Stimulated activated CD8-positive, alpha-beta memory T cell treated with anti-CD3 and anti-CD28 coated beads, Interleukin-4, amount 100 ng/mL, for 1 hour (primary cell): Measurements from ENCODE around the gene NDUFA11.
"Not testable (repeated sequence)": the region's sequence is repeated elsewhere in the genome, so short reads cannot be mapped to it uniquely, and the experiment has no call there.

ENCODE experiments used
- DNase-seq, 2 donors: peaks; one replicate each; pipeline ENCODE4 v3.0.0-alpha.2; 2020; ENCODE audit warnings: low read depth in 2 of 2, low spot score in 1 of 2

Gene NDUFA11

DNA sequence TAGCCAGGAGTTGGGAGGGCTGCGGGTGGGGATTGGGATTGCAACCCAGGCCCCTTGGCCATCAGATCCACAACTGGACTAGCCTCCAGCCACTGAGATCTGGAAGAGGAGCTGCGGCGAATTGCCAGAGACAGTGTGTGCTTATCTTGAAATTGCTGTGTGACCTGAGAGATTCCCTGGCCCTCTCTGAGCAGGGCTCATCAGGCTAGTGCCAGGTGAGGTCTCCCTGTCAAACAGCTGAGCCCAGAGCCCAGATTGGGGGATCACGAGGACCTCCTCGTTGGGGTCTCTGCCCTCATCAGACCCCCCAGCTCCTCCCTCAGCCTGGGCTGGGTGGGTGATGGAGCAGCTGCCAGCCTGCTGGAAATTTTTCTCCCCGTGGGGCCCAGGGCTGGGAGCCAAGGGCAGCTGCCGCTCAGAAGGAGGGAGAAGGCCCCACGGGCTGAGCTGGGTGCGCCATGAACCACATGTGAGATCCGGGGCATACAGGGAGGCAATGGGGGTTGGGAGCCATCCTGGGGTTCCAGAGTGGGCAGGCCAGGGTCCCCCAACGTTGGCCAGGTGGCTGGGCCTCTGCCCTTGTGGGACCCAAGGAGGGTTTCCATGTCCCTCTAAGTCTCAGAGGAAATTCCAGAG is 40.4 kb downstream of the NDUFA11 start:
- no peak for DNase-seq

DNA sequence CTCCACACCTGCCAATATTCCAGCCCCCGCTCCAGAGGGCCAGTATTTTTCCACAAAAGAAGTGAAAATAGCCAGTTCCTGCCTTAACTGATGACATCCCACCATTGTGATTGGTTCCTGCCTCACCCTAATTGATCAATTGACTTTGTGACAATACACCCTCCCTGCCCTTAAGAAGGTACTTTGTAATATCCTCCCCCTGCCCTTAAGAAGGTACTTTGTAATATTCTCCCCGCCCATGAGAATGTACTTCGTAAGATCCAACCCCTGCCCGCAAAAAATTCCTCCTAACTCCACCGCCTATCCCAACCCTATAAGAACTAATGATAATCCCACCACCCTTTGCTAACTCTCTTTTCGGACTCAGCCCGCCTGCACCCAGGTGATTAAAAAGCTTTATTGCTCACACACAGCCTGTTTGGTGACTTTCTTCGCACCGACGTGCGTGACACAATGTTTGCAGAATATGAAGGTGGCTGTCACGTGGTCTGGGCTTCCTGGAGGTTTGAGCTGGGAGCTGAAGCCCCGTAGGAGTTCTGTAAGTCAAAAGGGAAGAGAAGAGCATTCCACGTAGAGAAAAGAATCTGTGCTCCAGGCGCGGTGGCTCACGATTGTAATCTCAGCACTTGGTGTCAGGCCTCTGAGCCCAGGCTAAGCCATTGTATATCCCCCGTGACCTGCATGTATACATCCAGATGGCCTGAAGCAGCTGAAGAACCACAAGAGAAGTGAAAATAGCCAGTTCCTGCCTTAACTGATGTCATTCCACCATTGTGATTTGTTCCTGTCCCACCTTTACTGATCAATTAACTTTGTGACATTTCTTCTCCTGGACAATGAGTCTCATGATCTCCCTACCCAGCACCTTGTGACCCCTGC is 46.1 kb downstream of the NDUFA11 start:
- no peak for DNase-seq

DNA sequence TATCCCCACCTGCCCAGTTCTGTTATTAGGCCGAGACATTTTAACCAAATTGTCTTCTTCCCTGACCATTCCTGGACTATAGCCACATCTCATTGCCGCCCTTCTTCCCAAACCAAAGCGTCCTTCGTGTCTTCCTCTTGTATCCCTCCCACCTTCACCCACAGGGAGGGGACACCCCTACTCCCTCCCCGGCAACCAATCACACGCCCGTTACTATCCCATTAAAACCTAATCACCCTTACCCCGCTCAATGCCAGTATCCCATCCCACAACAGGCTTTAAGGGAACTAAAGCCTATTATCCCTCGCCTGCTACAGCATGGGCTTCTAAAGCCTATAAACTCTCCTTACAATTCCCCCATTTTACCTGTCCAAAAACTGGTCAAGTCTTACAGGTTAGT is 48.4 kb downstream of the NDUFA11 start:
- not testable (repeated sequence) for DNase-seq

DNA sequence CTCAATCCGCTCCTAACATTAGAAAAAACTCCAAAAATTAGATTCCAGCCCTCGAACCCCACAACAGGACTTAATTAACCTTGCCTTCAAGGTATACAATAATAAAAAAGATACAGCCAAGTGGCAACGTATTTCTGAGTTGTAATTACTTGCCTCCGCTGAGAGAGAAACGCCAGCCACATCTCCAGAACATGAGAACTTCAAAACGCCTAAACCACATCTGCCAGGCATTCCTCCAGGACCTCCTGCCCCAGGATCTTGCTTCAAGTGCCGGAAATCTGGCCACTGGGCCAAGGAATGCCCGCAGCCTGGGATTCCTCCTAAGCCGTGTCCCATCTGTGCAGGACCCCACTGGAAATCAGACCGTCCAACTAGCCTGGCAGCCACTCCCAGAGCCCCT is 49.5 kb downstream of the NDUFA11 start:
- not testable (repeated sequence) for DNase-seq

DNA sequence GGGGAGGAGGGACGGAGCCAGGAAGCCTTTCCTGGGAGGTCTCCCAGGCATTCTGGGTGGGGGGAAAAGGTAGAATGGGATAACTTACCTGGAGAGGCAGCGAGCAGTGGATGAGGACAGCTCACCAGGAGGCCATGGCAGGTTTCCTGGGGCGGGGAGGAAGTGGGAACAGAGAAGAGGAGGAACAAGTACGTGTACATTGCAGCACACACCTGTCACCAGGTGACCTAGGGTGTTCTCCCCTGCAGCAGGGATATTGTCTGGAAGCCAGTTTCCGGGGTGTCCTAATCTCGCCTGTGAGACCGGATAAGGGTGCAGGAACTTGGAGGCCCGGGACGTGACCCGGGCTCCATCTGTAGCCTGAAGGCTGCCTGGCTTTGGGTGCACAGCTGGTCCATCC is 52.3 kb downstream of the NDUFA11 start, which contains the start of gene FUT3:
TSS of gene FUT3 (minus strand) at position 148 of the 400 bp plus-strand sequence.
- DNase-seq: no peak

DNA sequence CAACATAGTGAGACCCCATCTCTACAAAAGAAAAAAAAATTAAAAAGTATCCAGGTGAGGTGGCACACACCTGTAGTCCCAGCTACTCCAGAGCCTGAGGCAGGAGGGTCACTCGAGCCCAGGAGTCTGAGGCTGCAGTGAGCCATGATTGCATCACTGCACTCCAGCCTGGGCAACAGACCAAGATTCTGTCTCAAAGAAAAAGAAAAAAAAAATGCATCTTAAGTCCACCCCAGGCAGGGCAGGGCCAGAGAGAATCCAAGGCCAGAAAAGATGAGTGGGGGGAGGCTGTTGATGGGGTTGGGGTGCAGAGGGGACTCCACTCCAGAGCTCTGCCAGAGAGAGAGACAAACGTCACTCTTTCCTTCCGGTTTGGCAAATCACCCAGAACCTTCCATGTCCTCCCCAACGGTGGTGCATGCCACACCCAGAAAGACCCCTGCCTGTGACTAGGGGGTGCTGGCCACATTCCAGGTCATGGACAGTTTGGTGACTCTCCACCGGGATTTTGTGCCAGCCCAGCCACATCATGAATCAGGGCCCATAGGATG is 52.8 kb downstream of the NDUFA11 start:
- DNase-seq: no peak

DNA sequence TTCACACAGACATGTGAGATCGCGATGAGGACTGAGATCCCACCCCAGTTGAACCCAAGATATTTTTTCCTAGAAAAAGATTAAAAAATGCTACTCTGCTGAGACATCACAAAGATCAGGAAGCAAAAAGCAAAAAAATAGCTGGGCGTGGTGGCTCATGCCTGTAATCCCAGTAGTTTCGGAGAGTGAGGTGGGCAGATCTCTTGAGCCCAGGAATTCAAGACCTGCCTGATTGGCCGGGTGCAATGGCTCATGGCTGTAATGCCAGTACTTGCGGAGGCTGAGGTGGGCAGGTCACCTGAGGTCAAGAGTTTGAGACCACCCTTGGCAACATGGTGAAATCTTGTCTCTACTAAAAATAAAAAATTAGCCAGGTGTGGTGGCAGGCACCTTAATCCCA is 53.4 kb downstream of the NDUFA11 start:
- DNase-seq: no peak

DNA sequence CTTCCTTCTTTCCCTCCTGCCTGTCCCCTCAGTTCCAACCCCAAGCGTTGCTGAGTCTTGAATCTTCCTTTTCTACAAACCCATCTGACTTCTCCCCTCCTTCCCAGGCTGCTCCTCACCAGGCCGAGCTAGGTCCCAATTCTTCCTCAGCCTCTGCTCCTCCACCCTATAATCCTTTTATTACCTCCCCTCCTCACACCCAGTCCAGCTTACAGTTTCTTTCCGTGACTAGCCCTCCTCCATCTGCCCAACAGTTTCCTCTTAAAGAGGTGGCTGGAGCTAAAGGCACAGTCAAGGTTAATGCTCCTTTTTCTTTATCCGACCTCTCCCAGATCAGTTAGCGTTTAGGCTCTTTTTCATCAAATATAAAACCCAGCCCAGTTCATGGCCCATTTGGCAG is 55.0 kb downstream of the NDUFA11 start:
- DNase-seq: not testable (repeated sequence)

DNA sequence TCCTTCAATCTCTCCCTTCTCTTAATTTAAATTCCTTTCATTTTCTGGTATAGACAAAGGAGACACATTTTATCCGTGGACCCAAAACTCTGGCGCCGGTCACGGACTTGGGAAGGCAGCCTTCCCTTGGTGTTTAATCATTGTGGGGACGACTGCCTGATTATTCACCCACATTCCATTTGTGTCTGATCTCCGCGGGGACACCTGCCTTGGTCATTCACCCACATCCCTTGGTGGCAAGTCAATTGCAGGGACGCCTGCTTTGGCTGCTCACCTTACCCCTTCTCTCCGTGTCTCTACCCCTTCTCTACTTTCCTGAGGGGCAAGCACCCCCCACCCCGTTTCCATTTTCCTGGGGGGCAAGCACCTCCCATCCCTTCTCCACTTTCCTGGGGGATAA is 55.7 kb downstream of the NDUFA11 start:
- DNase-seq: not testable (repeated sequence)
